Endodermal cell (in vitro differentiated cells): Measurements from ENCODE around the gene SLX4. TPM values are rescaled to one million over a fixed set of nuclear protein-coding genes. Genes with fewer than 3 reads are reported as not detected.

Experiments used
- DNase-seq: peaks from one replicate; pipeline ENCODE4 v3.0.0-alpha.2; 2017
- H3K27ac ChIP-seq: 2 replicates; pipeline ENCODE4 v1.5.1; 2013; ENCODE audit warnings: mild to moderate bottlenecking, low read depth, low read length, moderate library complexity
- H3K27me3 ChIP-seq: 2 replicates; pipeline ENCODE4 v1.6.1; 2013; ENCODE audit warnings: mild to moderate bottlenecking, low read length, moderate library complexity; ENCODE audit not compliant: insufficient read depth, control insufficient read depth, poor library complexity, severe bottlenecking
- H3K36me3 ChIP-seq: 2 replicates; pipeline ENCODE4 v1.7.0; 2013; ENCODE audit warnings: mild to moderate bottlenecking, low read length, moderate library complexity; ENCODE audit not compliant: control insufficient read depth, insufficient read depth
- H3K4me1 ChIP-seq: one replicate; pipeline ENCODE4 v1.7.0; 2013; ENCODE audit warnings: low read length; ENCODE audit not compliant: control insufficient read depth, insufficient read depth
- H3K4me3 ChIP-seq: 2 replicates; pipeline ENCODE4 v1.5.1; 2013; ENCODE audit warnings: mild to moderate bottlenecking, low read length, moderate library complexity
- H3K9ac ChIP-seq: 2 replicates; pipeline ENCODE4 v1.6.1; 2013; ENCODE audit warnings: mild to moderate bottlenecking, low read length, moderate library complexity; ENCODE audit not compliant: poor library complexity, severe bottlenecking; ENCODE audit errors: extremely low read depth
- H3K9me3 ChIP-seq: 2 replicates; pipeline ENCODE4 v1.6.1; 2013; ENCODE audit warnings: mild to moderate bottlenecking, low read length, moderate library complexity; ENCODE audit not compliant: control insufficient read depth
- H3K27ac Mint-ChIP-seq: 2 replicates; pipeline ENCODE4 v1.8.0; 2020; ENCODE audit warnings: mixed read lengths
- H3K27me3 Mint-ChIP-seq: 2 replicates; pipeline ENCODE4 v1.8.0; 2021; ENCODE audit warnings: mild to moderate bottlenecking, mixed read lengths; ENCODE audit not compliant: insufficient read depth
- H3K36me3 Mint-ChIP-seq: 2 replicates; pipeline ENCODE4 v1.8.0; 2020; ENCODE audit warnings: low read depth, mixed read lengths
- H3K4me1 Mint-ChIP-seq: 2 replicates; pipeline ENCODE4 v1.8.0; 2020; ENCODE audit warnings: mixed read lengths
- H3K4me3 Mint-ChIP-seq: 2 replicates; pipeline ENCODE4 v1.8.0; 2020; ENCODE audit warnings: mild to moderate bottlenecking, moderate library complexity, mixed read lengths
- H3K9me3 Mint-ChIP-seq: 2 replicates; pipeline ENCODE4 v1.8.0; 2020; ENCODE audit warnings: mild to moderate bottlenecking, mixed read lengths
- WGBS, 2 experiments: methylation state at CpG; one replicate each; pipeline versions ENCODE4 v1.1.5 to v1.1.7; 2013; ENCODE audit warnings: missing lambda C conversion rate in 2 of 2, mixed read lengths in 1 of 2; ENCODE audit not compliant: insufficient coverage in 1 of 2, insufficient read length in 1 of 2; 5-methylcytosine and 5-hydroxymethylcytosine counted together
- total RNA-seq, 2 donors: library from RNA; stranded (reverse); fragmentation: NEBNext Ultra II Directional in 1 of 2; extraction: Animal tissue kit (Norgen Biotek cat#: 25700) in 1 of 2; gene quantifications; 2 replicates in 1 of 2; 3 replicates in 1 of 2; pipeline ENCODE4 v1.2.1, GENCODE V29; 2021
- TF ChIP-seq, protein P1 (sequence below): fragments of 200-600 bp; sonication (generic); conservative IDR thresholded peaks from 2 replicates; pipeline ENCODE4 v1.5.0; 2021; ENCODE audit warnings: antibody characterized with exemption, mild to moderate bottlenecking

Gene SLX4
- total RNA-seq, 2 donors from 2014 or later: 11.0 to 15.9 TPM

DNA sequence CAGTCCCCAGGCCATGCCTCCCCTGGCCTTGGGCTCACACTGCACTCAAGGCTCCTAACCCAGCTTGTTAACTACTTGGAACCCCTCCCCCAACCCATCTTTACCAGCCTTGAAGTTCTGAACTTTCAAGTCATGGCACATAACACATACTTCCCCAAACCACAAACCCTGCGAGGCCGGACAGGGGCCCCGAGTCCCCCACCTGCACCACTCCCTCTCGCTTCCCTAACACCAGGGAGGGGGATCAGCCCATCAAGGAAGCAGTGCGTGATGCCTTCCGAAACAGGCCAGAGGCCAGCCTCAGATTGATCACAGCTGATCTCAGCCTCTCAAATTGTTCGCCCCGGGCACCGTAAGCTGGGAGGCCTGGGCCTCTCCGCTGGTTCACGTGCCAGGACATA lies 31.2 kb downstream of the SLX4 start:
- Mint-ChIP-seq H3K27me3 (no peaks in the 10 kb centered on the region), H3K36me3 (peaks cover 16% of the 10 kb centered on the region), H3K27ac (peak overlapping the region; percentile 53), H3K4me3 (no peak overlapping the region), H3K4me1 (no peaks in the 10 kb centered on the region), H3K9me3 (no peaks in the 10 kb centered on the region)
- no peak overlapping the region for H3K4me3 ChIP-seq
- no peak for DNase-seq
- no peak overlapping the region for H3K9ac ChIP-seq
- H3K36me3 ChIP-seq: peaks cover 9% of the 10 kb centered on the region
- no peaks in the 10 kb centered on the region for H3K9me3 ChIP-seq
- H3K27ac ChIP-seq: no peak overlapping the region
- H3K4me1 ChIP-seq: no peaks in the 10 kb centered on the region
- TF ChIP-seq, protein P1, sequence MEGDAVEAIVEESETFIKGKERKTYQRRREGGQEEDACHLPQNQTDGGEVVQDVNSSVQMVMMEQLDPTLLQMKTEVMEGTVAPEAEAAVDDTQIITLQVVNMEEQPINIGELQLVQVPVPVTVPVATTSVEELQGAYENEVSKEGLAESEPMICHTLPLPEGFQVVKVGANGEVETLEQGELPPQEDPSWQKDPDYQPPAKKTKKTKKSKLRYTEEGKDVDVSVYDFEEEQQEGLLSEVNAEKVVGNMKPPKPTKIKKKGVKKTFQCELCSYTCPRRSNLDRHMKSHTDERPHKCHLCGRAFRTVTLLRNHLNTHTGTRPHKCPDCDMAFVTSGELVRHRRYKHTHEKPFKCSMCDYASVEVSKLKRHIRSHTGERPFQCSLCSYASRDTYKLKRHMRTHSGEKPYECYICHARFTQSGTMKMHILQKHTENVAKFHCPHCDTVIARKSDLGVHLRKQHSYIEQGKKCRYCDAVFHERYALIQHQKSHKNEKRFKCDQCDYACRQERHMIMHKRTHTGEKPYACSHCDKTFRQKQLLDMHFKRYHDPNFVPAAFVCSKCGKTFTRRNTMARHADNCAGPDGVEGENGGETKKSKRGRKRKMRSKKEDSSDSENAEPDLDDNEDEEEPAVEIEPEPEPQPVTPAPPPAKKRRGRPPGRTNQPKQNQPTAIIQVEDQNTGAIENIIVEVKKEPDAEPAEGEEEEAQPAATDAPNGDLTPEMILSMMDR: no peak
- no peaks in the 10 kb centered on the region for H3K27me3 ChIP-seq
- WGBS, 2 experiments: 94 to 95% methylated on average over 9 to 11 of the region's 11 CpGs

- no peak overlapping the region for H3K9ac ChIP-seq
- no peak for DNase-seq
- no peak overlapping the region for H3K27ac ChIP-seq
- Mint-ChIP-seq H3K27ac (peak overlapping the region; percentile 53), H3K4me3 (no peak overlapping the region), H3K9me3 (no peaks in the 10 kb centered on the region), H3K36me3 (peaks cover 13% of the 10 kb centered on the region), H3K4me1 (no peaks in the 10 kb centered on the region), H3K27me3 (no peaks in the 10 kb centered on the region)
- WGBS, 2 experiments: 92 to 96% methylated on average over 7 of the region's 7 CpGs
- H3K36me3 ChIP-seq: peaks cover 7% of the 10 kb centered on the region
- H3K9me3 ChIP-seq: no peaks in the 10 kb centered on the region
- no peaks in the 10 kb centered on the region for H3K27me3 ChIP-seq
- TF ChIP-seq, protein P1: no peak
- H3K4me1 ChIP-seq: no peaks in the 10 kb centered on the region
- H3K4me3 ChIP-seq: no peak overlapping the region
Measured at GRCh38 chr16:3579776-3580175, 31.6 kb downstream of the SLX4 start.

DNA sequence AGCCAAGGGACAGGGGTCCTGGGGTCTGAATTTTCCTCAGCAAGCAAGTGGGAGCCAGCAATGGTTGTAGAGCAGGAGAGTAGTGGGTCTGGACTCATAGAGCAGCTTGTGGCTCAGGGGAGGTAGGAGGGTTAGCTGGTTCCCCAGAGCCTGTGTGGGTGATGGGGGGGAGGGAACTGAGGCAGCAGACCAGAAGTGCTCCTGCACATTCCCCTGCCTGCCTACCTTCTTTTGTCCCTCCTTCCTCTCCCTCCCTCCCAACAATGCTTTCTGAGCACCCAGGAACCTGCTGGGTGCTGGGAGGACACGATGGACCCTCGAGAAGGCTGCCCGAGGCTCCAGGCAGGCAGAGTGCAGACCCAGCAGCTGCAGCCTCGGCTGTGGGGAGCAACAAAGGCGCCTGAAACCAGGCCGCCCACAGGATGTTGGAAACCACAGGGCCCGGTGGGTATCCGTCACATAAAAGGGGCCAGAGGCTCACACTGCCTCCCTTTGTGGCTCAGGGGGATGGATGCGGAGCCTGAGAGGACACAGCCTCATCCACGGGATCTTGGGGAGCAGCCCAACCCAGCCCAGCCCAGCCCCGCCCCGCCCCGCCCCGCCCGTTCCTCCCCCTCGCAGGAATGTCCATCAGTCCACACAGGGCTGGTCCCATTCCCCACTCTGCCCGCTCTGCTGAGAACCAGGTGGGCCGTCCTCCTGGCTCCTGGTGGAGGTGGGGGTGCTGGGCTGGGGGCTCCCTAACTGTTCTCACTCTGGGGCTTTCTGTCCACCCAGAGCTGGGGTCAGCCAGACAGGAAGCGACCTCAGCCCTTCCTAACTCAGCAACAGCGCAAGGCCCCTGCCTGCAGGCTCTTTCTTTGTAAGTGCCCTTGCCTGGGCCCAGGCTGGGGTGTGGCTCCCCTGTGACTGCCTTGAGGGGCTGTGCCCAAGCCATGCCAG lies 32.5 kb downstream of the SLX4 start:
- no peak for DNase-seq
- Histone ChIP-seq H3K9me3 (no peaks in the 10 kb centered on the region), H3K4me1 (no peaks in the 10 kb centered on the region), H3K27me3 (no peaks in the 10 kb centered on the region), H3K4me3 (no peak overlapping the region), H3K36me3 (no peaks in the 10 kb centered on the region), H3K9ac (no peak overlapping the region), H3K27ac (peak overlapping the region; percentile 57)
- H3K27me3 Mint-ChIP-seq: no peaks in the 10 kb centered on the region
- H3K4me3 Mint-ChIP-seq: no peak overlapping the region
- H3K9me3 Mint-ChIP-seq: no peaks in the 10 kb centered on the region
- 83 to 85% methylated on average over 5 to 20 of the region's 20 CpGs for WGBS, 2 experiments
- no peaks in the 10 kb centered on the region for H3K4me1 Mint-ChIP-seq
- H3K27ac Mint-ChIP-seq: peak overlapping the region; percentile 53
- H3K36me3 Mint-ChIP-seq: peaks cover 5% of the 10 kb centered on the region
- TF ChIP-seq, protein P1: no peak
